HepG2 (cell line): ENCODE measurements around the gene GGNBP2. TPM values are rescaled to one million over a fixed set of nuclear protein-coding genes. Genes with fewer than 3 reads are reported as not detected.

ENCODE experiments used
- BHLHE40 ChIP-seq: IDR thresholded peaks from 2 replicates; pipeline ENCODE4 v1.6.1; 2011; ENCODE audit warnings: low read length, improper control_type of control experiment
- HDAC1 ChIP-seq: sonication (generic); formaldehyde crosslinking; IDR thresholded peaks from 2 replicates; pipeline ENCODE4 v1.5.1; 2020; ENCODE audit warnings: mild to moderate bottlenecking, missing genetic modification reagents
- KMT2B ChIP-seq: IDR thresholded peaks from 2 replicates; pipeline ENCODE4 v1.6.1; 2016; ENCODE audit warnings: missing genetic modification reagents, missing compliant biosample characterization
- MATR3 ChIP-seq: sonication (generic); formaldehyde crosslinking; IDR thresholded peaks from 2 replicates; pipeline ENCODE4 v1.4.0; 2020; ENCODE audit warnings: missing genetic modification reagents
- NFAT5 ChIP-seq: sonication (generic); formaldehyde crosslinking; IDR thresholded peaks from 2 replicates; pipeline ENCODE4 v1.4.0; 2020; ENCODE audit warnings: missing genetic modification reagents
- NR0B2 ChIP-seq: sonication (generic); formaldehyde crosslinking; IDR thresholded peaks from 2 replicates; pipeline ENCODE4 v1.4.0; 2020; ENCODE audit warnings: mild to moderate bottlenecking, missing genetic modification reagents
- PBX2 ChIP-seq: IDR thresholded peaks from 2 replicates; pipeline ENCODE4 v1.6.1; 2016; ENCODE audit warnings: control low read depth
- RFX5 ChIP-seq: IDR thresholded peaks from 2 replicates; pipeline ENCODE4 v1.6.1; 2011; ENCODE audit warnings: low read depth, low read length, improper control_type of control experiment
- SCMH1 ChIP-seq: sonication (generic); formaldehyde crosslinking; IDR thresholded peaks from 2 replicates; pipeline ENCODE4 v1.9.0; 2021; ENCODE audit warnings: missing genetic modification reagents, mild to moderate bottlenecking, borderline replicate concordance
- SKIL ChIP-seq: sonication (generic); formaldehyde crosslinking; IDR thresholded peaks from 2 replicates; pipeline ENCODE4 v1.8.0; 2022; ENCODE audit warnings: missing genetic modification reagents, mild to moderate bottlenecking, moderate library complexity, borderline replicate concordance
- SRSF9 ChIP-seq: fragments of 200-400 bp; formaldehyde crosslinking; IDR thresholded peaks from 2 replicates; pipeline ENCODE4 v1.6.1; 2018; ENCODE audit warnings: borderline replicate concordance, mild to moderate bottlenecking, low read depth, low read length; ENCODE audit not compliant: insufficient read depth, poor library complexity, severe bottlenecking
- TOPORS ChIP-seq: sonication (generic); formaldehyde crosslinking; IDR thresholded peaks from 2 replicates; pipeline ENCODE4 v1.8.0; 2023; ENCODE audit warnings: mild to moderate bottlenecking, missing genetic modification reagents
- XBP1 ChIP-seq: sonication (generic); formaldehyde crosslinking; IDR thresholded peaks from 2 replicates; pipeline ENCODE4 v1.5.0; 2020; ENCODE audit warnings: missing genetic modification reagents
- ZBTB38 ChIP-seq: sonication (generic); formaldehyde crosslinking; IDR thresholded peaks from 2 replicates; pipeline ENCODE4 v1.5.1; 2020; ENCODE audit warnings: mild to moderate bottlenecking, missing genetic modification reagents
- ZNF33B ChIP-seq: sonication (generic); formaldehyde crosslinking; IDR thresholded peaks from 2 replicates; pipeline ENCODE4 v1.5.1; 2020; ENCODE audit warnings: mild to moderate bottlenecking, missing genetic modification reagents
- ZNF652 ChIP-seq: IDR thresholded peaks from 2 replicates; pipeline ENCODE4 v1.6.1; 2016; ENCODE audit warnings: low read depth, borderline replicate concordance
- ZNF773 ChIP-seq: sonication (generic); formaldehyde crosslinking; IDR thresholded peaks from 2 replicates; pipeline ENCODE4 v1.4.0; 2020; ENCODE audit warnings: missing genetic modification reagents, borderline replicate concordance
- ZSCAN21 ChIP-seq: sonication (generic); formaldehyde crosslinking; IDR thresholded peaks from 2 replicates; pipeline ENCODE4 v1.8.0; 2022; ENCODE audit warnings: mild to moderate bottlenecking, missing genetic modification reagents, moderate library complexity, borderline replicate concordance
- polyA plus RNA-seq, 8 experiments: library from polyadenylated mRNA; depleted of rRNA in 3 of 8; stranded (reverse) in 7 of 8; unstranded in 1 of 8; fragments of >200 nt; fragmentation: Illumina TruSeq in 4 of 8; extraction: Trizol in 4 of 8; gene quantifications; 2 replicates each; pipeline versions ENCODE4 v1.2.1 to v1.2.3, GENCODE V29; 2011 to 2016; ENCODE audit warnings: low read depth in 4 of 8, missing spikeins in 1 of 8, mixed read lengths in 1 of 8; ENCODE audit not compliant: insufficient read depth in 1 of 8
- total RNA-seq, 5 experiments: library from RNA; depleted of rRNA; stranded (reverse); fragments of >200 nt; fragmentation: Illumina TruSeq; extraction: Trizol; gene quantifications; 2 replicates each; pipeline ENCODE4 v1.2.3, GENCODE V29; 2016; ENCODE audit warnings: low read depth in 1 of 5

Gene GGNBP2
- total and polyA plus RNA-seq, 2 of the 13 experiments (the other 11 are each of a cell fraction or from before 2014, with no cell fraction given): 53.3 to 84.2 TPM

- no peak for TF ChIP-seq SKIL
- TF ChIP-seq XBP1: no peak
- peak; percentile 67; the same call in 1 of the 2 replicates for TF ChIP-seq ZBTB38 (CRISPR knock-in tag)
- TF ChIP-seq NFAT5 (CRISPR knock-in tag): peak; percentile 50; the same call in 1 of the 2 replicates
- no peak for TF ChIP-seq PBX2 (CRISPR knock-in tag)
- TF ChIP-seq SRSF9: no peak
- TF ChIP-seq NR0B2 (CRISPR knock-in tag): peak; percentile 84; the same call in 1 of the 2 replicates
- TF ChIP-seq ZNF33B (CRISPR knock-in tag): 0 out of 2 replicates have a peak, but pooled peaks have one; percentile 55
- TF ChIP-seq RFX5: 0 out of 2 replicates have a peak, but pooled peaks have one; percentile 6
- TF ChIP-seq KMT2B: peak; percentile 86
- 0 out of 2 replicates have a peak, but pooled peaks have one; percentile 43 for TF ChIP-seq ZSCAN21
- no peak for TF ChIP-seq ZNF652
- TF ChIP-seq TOPORS (CRISPR knock-in tag): peak; percentile 65; the same call in 1 of the 2 replicates
- TF ChIP-seq SCMH1 (CRISPR knock-in tag): no peak
- peak; percentile 60; the same call in 1 of the 2 replicates for TF ChIP-seq ZNF773 (CRISPR knock-in tag)
- TF ChIP-seq MATR3: no peak
- peak; percentile 84 for TF ChIP-seq BHLHE40
- TF ChIP-seq HDAC1 (CRISPR knock-in tag): peak; percentile 82
These were observed 9.7 kb upstream of the GGNBP2 start, which contains the start of the genes MYO19 and PIGW (continued) for GRCh38 chr17:36534840-36535668.
